GM20000 (cell line): ENCODE results near the gene NAA60.
A peak's percentile ranks its signal among the peaks of the same experiment; 100 is the strongest.

Experiments used
- DNase-seq: peaks from one replicate; pipeline ENCODE4 v3.0.0; 2012; ENCODE audit warnings: low spot score
- CTCF ChIP-seq: IDR thresholded peaks from 2 replicates; pipeline ENCODE4 v1.5.1; 2012; ENCODE audit warnings: mild to moderate bottlenecking, control low read depth; ENCODE audit errors: extremely low read depth, missing control alignments

The NAA60 gene

GRCh38 chr16:3431779-3432219 lies 11.7 kb upstream of the NAA60 start:
- no peak for TF ChIP-seq CTCF
- peak; percentile 34 for DNase-seq

GRCh38 chr16:3434373-3434772 lies 9.1 kb upstream of the NAA60 start:
- no peak for DNase-seq
- TF ChIP-seq CTCF = no peak

- TF ChIP-seq CTCF = no peak
- no peak for DNase-seq
Observed at GRCh38 chr16:3439637-3440036, 3.8 kb upstream of the NAA60 start.

- no peak for TF ChIP-seq CTCF
- DNase-seq = no peak
Observed at GRCh38 chr16:3444032-3444388, 530 bp downstream of the NAA60 start.

GRCh38 chr16:3454093-3454492 lies 10.6 kb downstream of the NAA60 start:
- TF ChIP-seq CTCF = no peak
- DNase-seq = no peak

GRCh38 chr16:3454631-3455147 lies 11.2 kb downstream of the NAA60 start:
- DNase-seq = no peak
- TF ChIP-seq CTCF = no peak

- TF ChIP-seq CTCF = peak; percentile 62
- peak; percentile 100 for DNase-seq
Observed at GRCh38 chr16:3457434-3458252, 14.2 kb downstream of the NAA60 start.
